GM23248 (cell line): ENCODE data around the gene DIAPH1.

Experiments used
- EZH2 ChIP-seq: fragments of 200-600 bp; sonication (generic); IDR thresholded peaks from 2 replicates; pipeline ENCODE4 v1.6.1; 2018; ENCODE audit warnings: antibody characterized with exemption, mild to moderate bottlenecking; ENCODE audit not compliant: insufficient read depth, poor library complexity, severe bottlenecking
- EZH2phosphoT487 ChIP-seq: fragments of 200-600 bp; sonication (generic); IDR thresholded peaks from 2 replicates; pipeline ENCODE4 v1.6.1; 2018; ENCODE audit warnings: antibody characterized with exemption, moderate library complexity, mild to moderate bottlenecking, low read depth; ENCODE audit not compliant: insufficient read depth

DNA sequence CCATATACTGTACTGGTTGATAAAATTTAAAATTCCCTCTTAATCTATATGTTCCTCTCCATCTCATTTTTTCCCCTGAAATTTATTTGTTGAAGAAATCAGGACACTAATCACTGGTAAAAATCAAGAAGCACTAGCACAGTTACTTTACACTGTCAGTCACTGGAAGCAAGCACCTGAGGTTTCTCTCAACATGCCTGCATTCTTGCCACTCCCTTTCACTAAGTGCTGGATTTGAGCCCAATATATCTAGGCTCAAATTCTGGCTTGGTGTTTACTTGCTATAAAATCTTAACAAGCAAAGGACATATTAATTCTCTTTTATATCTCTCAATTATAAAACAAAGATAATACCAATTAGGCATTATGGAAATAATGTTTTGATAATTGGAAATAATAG, 58.6 kb downstream of the DIAPH1 start:
- TF ChIP-seq EZH2phosphoT487 (no peak), EZH2 (no peak)
